Measurements from ENCODE around the gene SIAH3.

The SIAH3 gene

DNA sequence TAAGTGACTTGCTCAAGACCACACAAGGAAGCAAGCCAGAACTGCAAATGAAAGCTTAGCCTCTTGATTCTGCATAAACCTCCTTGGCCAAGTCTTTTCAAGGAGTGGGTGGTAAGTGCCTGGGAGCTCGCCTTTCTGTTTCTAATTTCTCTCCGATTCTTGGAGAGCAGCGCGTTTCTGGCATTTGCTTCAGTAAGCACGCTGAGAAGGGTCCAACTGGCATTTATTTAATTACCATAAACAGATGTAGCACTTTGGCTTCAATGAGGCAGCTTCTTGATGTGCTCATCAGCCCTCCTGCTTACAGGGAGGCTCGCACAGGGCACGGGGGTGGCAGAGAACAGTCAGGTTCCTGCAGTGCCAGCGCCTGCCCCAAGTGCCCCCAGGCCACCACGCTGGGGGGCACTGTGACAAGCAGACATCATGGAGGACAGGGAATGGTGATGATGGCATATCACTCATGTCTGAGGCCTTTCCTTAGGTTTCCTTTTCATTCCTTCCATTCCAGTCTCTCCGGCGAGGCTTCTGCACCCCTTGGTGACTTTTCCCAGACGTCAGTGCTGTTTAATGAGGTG, 13.3 kb downstream of the SIAH3 start:
- Histone ChIP-seq H3K4me3 (ENCODE audit: low read length in 2 of 2) (peak overlapping the region in 1 of 2 donors; percentile 16), H3K27ac (ENCODE audit: low read length) (peak overlapping the region; percentile 37), H3K9me3 (ENCODE audit: control insufficient read depth in 2 of 2, low read length in 2 of 2) (no peaks in the 10 kb centered on the region), H3K9ac (ENCODE audit: low read length in 2 of 2) (no peak overlapping the region), H3K27me3 (ENCODE audit: control insufficient read depth in 1 of 2, insufficient read depth in 2 of 2, low read length in 2 of 2) (no peaks in the 10 kb centered on the region), H3K4me1 (ENCODE audit: control insufficient read depth, insufficient read depth, low read length) (peaks cover 20% of the 10 kb centered on the region), H3K36me3 (ENCODE audit: control insufficient read depth in 2 of 2, insufficient read depth in 2 of 2, low read length in 2 of 2) (no peaks in the 10 kb centered on the region)

DNA sequence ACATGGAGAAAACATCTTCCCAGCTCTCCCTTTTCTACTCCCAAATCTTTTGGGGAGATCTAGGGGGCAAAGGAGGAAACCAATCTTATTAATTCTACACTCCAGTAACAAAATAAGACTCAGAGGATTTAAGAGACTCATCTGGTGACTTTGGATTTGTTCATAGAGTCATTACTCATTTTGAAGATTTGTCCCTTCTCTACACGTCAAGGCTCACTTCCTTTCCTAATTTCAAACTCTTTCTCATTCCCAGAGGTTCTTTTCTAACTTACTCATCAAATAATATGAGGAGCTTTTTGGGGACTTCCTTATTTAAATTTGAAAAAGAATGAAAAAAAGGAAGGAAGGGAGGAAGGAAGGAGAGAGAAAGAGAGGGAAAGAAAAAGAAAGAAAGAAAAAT, 14.4 kb downstream of the SIAH3 start:
- H3K36me3 ChIP-seq (ENCODE audit: control insufficient read depth in 2 of 2, insufficient read depth in 2 of 2, low read length in 2 of 2), result no peaks in the 10 kb centered on the region
- no peak overlapping the region for H3K9ac ChIP-seq (ENCODE audit: low read length in 2 of 2)
- H3K9me3 ChIP-seq (ENCODE audit: control insufficient read depth in 2 of 2, low read length in 2 of 2), result no peaks in the 10 kb centered on the region
- no peak overlapping the region for H3K27ac ChIP-seq (ENCODE audit: low read length)
- peaks cover 21% of the 10 kb centered on the region for H3K4me1 ChIP-seq (ENCODE audit: control insufficient read depth, insufficient read depth, low read length)
- H3K27me3 ChIP-seq (ENCODE audit: control insufficient read depth in 1 of 2, insufficient read depth in 2 of 2, low read length in 2 of 2), result no peaks in the 10 kb centered on the region
- H3K4me3 ChIP-seq (ENCODE audit: low read length in 2 of 2), result no peak overlapping the region

- Histone ChIP-seq H3K27me3 (ENCODE audit: control insufficient read depth in 1 of 2, insufficient read depth in 2 of 2, low read length in 2 of 2) (no peaks in the 10 kb centered on the region), H3K4me1 (ENCODE audit: control insufficient read depth, insufficient read depth, low read length) (peaks cover 21% of the 10 kb centered on the region), H3K27ac (ENCODE audit: low read length) (no peak overlapping the region), H3K4me3 (ENCODE audit: low read length in 2 of 2) (no peak overlapping the region), H3K36me3 (ENCODE audit: control insufficient read depth in 2 of 2, insufficient read depth in 2 of 2, low read length in 2 of 2) (no peaks in the 10 kb centered on the region), H3K9ac (ENCODE audit: low read length in 2 of 2) (no peak overlapping the region), H3K9me3 (ENCODE audit: control insufficient read depth in 2 of 2, low read length in 2 of 2) (no peaks in the 10 kb centered on the region)
Measured at GRCh38 chr13:45834411-45834994, 17.1 kb downstream of the SIAH3 start.

DNA sequence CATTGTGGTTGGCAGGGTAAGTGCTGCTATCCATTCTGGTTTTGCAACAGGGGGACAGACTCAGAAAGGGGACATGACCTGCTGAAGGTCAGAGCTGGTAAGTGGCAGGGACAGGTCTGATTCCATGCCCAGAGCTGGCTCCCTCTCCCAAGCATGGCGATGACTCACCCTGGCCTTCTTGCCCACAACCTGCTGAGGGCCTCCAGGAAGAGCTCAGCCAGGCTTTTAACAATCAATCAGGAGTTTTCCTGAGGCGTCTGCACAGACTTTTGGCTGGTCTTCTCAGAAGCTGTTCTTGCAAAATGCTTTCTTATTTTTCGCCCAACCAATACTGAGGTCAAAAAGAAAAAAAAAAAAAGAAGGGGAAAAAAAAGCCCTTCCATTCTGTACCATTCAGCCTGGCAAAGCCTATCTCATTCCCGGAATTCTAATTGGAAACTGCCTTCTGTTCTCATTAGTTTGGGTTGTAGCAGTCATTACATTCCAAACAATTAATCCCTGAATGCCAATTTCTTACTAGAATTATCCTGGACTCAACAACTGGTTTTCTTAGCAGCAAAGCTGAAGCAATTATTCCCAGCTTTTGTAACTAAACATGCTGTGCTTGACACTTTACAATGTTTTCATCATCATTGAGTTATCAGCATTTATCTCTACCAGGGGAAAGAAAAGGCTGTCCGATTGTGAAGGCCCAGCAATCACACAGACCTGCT, 17.7 kb downstream of the SIAH3 start:
- Histone ChIP-seq H3K27ac (ENCODE audit: low read length) (no peak overlapping the region), H3K27me3 (ENCODE audit: control insufficient read depth in 1 of 2, insufficient read depth in 2 of 2, low read length in 2 of 2) (no peaks in the 10 kb centered on the region), H3K4me1 (ENCODE audit: control insufficient read depth, insufficient read depth, low read length) (peaks cover 21% of the 10 kb centered on the region), H3K9ac (ENCODE audit: low read length in 2 of 2) (no peak overlapping the region), H3K9me3 (ENCODE audit: control insufficient read depth in 2 of 2, low read length in 2 of 2) (no peaks in the 10 kb centered on the region), H3K36me3 (ENCODE audit: control insufficient read depth in 2 of 2, insufficient read depth in 2 of 2, low read length in 2 of 2) (no peaks in the 10 kb centered on the region), H3K4me3 (ENCODE audit: low read length in 2 of 2) (no peak overlapping the region)

- no peak overlapping the region for H3K9ac ChIP-seq (ENCODE audit: low read length in 2 of 2)
- no peaks in the 10 kb centered on the region for H3K9me3 ChIP-seq (ENCODE audit: control insufficient read depth in 2 of 2, low read length in 2 of 2)
- no peak overlapping the region for H3K4me3 ChIP-seq (ENCODE audit: low read length in 2 of 2)
- no peaks in the 10 kb centered on the region for H3K27me3 ChIP-seq (ENCODE audit: control insufficient read depth in 1 of 2, insufficient read depth in 2 of 2, low read length in 2 of 2)
- H3K4me1 ChIP-seq (ENCODE audit: control insufficient read depth, insufficient read depth, low read length), result peaks cover 16% of the 10 kb centered on the region
- H3K36me3 ChIP-seq (ENCODE audit: control insufficient read depth in 2 of 2, insufficient read depth in 2 of 2, low read length in 2 of 2), result no peaks in the 10 kb centered on the region
- H3K27ac ChIP-seq (ENCODE audit: low read length), result no peak overlapping the region
Measured at GRCh38 chr13:45833242-45833641, 18.3 kb downstream of the SIAH3 start.

DNA sequence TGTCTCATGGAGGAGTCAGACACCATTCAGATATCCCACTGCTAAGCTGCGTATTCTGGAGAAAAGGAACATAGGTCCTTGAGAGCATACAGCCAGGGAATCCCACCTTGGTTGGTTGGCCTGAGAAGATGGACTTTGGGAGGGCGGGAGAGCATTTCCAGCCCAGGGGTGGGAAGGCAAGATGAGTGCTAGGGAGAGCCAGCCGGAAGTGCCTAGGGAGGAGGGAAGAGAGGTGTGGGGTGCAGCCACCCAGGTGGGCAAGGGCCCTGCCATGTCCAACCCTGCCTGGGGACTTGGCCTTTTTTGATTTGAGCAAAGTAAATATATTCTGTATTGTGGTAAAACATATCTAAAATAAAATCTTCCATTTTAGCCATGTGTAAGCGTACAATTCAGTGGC, 19.7 kb downstream of the SIAH3 start:
- H3K9ac ChIP-seq (ENCODE audit: low read length in 2 of 2), result no peak overlapping the region
- no peaks in the 10 kb centered on the region for H3K27me3 ChIP-seq (ENCODE audit: control insufficient read depth in 1 of 2, insufficient read depth in 2 of 2, low read length in 2 of 2)
- no peak overlapping the region for H3K27ac ChIP-seq (ENCODE audit: low read length)
- H3K9me3 ChIP-seq (ENCODE audit: control insufficient read depth in 2 of 2, low read length in 2 of 2), result no peaks in the 10 kb centered on the region
- peaks cover 18% of the 10 kb centered on the region for H3K4me1 ChIP-seq (ENCODE audit: control insufficient read depth, insufficient read depth, low read length)
- H3K4me3 ChIP-seq (ENCODE audit: low read length in 2 of 2), result no peak overlapping the region
- H3K36me3 ChIP-seq (ENCODE audit: control insufficient read depth in 2 of 2, insufficient read depth in 2 of 2, low read length in 2 of 2), result no peaks in the 10 kb centered on the region

- no peak overlapping the region for H3K27ac ChIP-seq (ENCODE audit: low read length)
- no peak overlapping the region for H3K9ac ChIP-seq (ENCODE audit: low read length in 2 of 2)
- H3K9me3 ChIP-seq (ENCODE audit: control insufficient read depth in 2 of 2, low read length in 2 of 2), result no peaks in the 10 kb centered on the region
- no peaks in the 10 kb centered on the region for H3K27me3 ChIP-seq (ENCODE audit: control insufficient read depth in 1 of 2, insufficient read depth in 2 of 2, low read length in 2 of 2)
- no peaks in the 10 kb centered on the region for H3K36me3 ChIP-seq (ENCODE audit: control insufficient read depth in 2 of 2, insufficient read depth in 2 of 2, low read length in 2 of 2)
- no peak overlapping the region for H3K4me3 ChIP-seq (ENCODE audit: low read length in 2 of 2)
- H3K4me1 ChIP-seq (ENCODE audit: control insufficient read depth, insufficient read depth, low read length), result peaks cover 18% of the 10 kb centered on the region
Measured at GRCh38 chr13:45830121-45830520, 21.4 kb downstream of the SIAH3 start.

DNA sequence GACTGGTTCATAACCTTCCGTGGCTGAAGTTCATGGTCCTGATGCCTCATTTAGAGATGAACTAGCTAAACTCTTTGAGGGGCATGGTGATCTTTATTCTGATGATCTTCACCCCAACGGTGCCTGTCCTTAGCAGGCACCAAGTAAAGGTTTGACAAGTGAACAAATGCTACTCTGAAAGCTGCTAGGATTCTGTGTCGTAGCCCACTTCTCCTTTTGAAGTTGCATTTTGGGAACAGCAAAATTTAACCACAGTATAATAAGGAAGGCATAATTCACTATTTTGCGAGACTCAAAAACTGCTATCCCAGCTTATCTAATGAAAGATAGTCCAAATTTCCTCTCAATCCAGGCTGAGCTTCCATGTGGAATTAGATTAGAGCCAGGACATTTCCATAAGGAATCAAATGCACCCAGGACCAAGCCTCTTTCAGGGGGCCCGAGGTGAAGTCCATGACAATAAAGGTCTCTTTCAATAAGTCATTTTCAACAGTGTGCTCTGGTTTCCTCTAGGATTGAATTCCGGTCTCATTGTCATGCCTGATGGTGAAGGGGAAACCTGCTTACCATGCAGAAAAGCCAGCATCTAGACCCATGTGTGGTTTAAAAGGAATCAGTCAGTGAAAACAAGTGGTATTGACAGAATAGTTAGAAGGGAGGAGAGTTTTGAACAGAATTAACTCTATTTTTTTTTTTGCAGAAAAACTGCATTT, 23.1 kb downstream of the SIAH3 start:
- Histone ChIP-seq H3K27ac (ENCODE audit: low read length) (no peak overlapping the region), H3K9ac (ENCODE audit: low read length in 2 of 2) (no peak overlapping the region), H3K9me3 (ENCODE audit: control insufficient read depth in 2 of 2, low read length in 2 of 2) (no peaks in the 10 kb centered on the region), H3K4me1 (ENCODE audit: control insufficient read depth, insufficient read depth, low read length) (peaks cover 9% of the 10 kb centered on the region), H3K27me3 (ENCODE audit: control insufficient read depth in 1 of 2, insufficient read depth in 2 of 2, low read length in 2 of 2) (no peaks in the 10 kb centered on the region), H3K36me3 (ENCODE audit: control insufficient read depth in 2 of 2, insufficient read depth in 2 of 2, low read length in 2 of 2) (no peaks in the 10 kb centered on the region), H3K4me3 (ENCODE audit: low read length in 2 of 2) (no peak overlapping the region)

GRCh38 chr13:45827318-45827717, 24.2 kb downstream of the SIAH3 start:
- no peak overlapping the region for H3K9ac ChIP-seq (ENCODE audit: low read length in 2 of 2)
- no peaks in the 10 kb centered on the region for H3K9me3 ChIP-seq (ENCODE audit: control insufficient read depth in 2 of 2, low read length in 2 of 2)
- no peaks in the 10 kb centered on the region for H3K36me3 ChIP-seq (ENCODE audit: control insufficient read depth in 2 of 2, insufficient read depth in 2 of 2, low read length in 2 of 2)
- H3K27ac ChIP-seq (ENCODE audit: low read length), result no peak overlapping the region
- no peak overlapping the region for H3K4me3 ChIP-seq (ENCODE audit: low read length in 2 of 2)
- no peaks in the 10 kb centered on the region for H3K27me3 ChIP-seq (ENCODE audit: control insufficient read depth in 1 of 2, insufficient read depth in 2 of 2, low read length in 2 of 2)
- H3K4me1 ChIP-seq (ENCODE audit: control insufficient read depth, insufficient read depth, low read length), result peaks cover 7% of the 10 kb centered on the region

- no peaks in the 10 kb centered on the region for H3K27me3 ChIP-seq (ENCODE audit: control insufficient read depth in 1 of 2, insufficient read depth in 2 of 2, low read length in 2 of 2)
- peaks cover 7% of the 10 kb centered on the region for H3K4me1 ChIP-seq (ENCODE audit: control insufficient read depth, insufficient read depth, low read length)
- H3K9me3 ChIP-seq (ENCODE audit: control insufficient read depth in 2 of 2, low read length in 2 of 2), result no peaks in the 10 kb centered on the region
- H3K27ac ChIP-seq (ENCODE audit: low read length), result no peak overlapping the region
- H3K36me3 ChIP-seq (ENCODE audit: control insufficient read depth in 2 of 2, insufficient read depth in 2 of 2, low read length in 2 of 2), result no peaks in the 10 kb centered on the region
- H3K4me3 ChIP-seq (ENCODE audit: low read length in 2 of 2), result no peak overlapping the region
- no peak overlapping the region for H3K9ac ChIP-seq (ENCODE audit: low read length in 2 of 2)
Measured at GRCh38 chr13:45826731-45827130, 24.8 kb downstream of the SIAH3 start.

DNA sequence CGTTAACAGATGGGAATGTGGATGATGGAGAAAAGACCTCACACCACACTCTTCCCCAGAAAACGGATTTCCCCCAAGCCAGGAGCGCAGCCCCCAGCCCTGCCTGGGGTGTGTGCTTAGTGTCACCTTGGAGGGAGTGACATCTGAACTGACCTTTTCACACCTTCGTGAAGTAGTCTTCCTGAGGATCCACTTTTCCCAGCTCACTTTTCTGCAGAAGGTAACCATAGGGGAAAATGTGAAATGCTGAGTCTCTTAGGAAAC, 26.2 kb downstream of the SIAH3 start:
- no peaks in the 10 kb centered on the region for H3K36me3 ChIP-seq (ENCODE audit: control insufficient read depth in 2 of 2, insufficient read depth in 2 of 2, low read length in 2 of 2)
- no peaks in the 10 kb centered on the region for H3K27me3 ChIP-seq (ENCODE audit: control insufficient read depth in 1 of 2, insufficient read depth in 2 of 2, low read length in 2 of 2)
- H3K4me1 ChIP-seq (ENCODE audit: control insufficient read depth, insufficient read depth, low read length), result peaks cover 7% of the 10 kb centered on the region
- H3K9me3 ChIP-seq (ENCODE audit: control insufficient read depth in 2 of 2, low read length in 2 of 2), result no peaks in the 10 kb centered on the region
- no peak overlapping the region for H3K9ac ChIP-seq (ENCODE audit: low read length in 2 of 2)
- no peak overlapping the region for H3K4me3 ChIP-seq (ENCODE audit: low read length in 2 of 2)
- H3K27ac ChIP-seq (ENCODE audit: low read length), result no peak overlapping the region

Data from stomach smooth muscle (tissue), 2 donors.